IMR-90 (cell line): Measurements from ENCODE around the gene LUC7L. TPM values are rescaled to one million over a fixed set of nuclear protein-coding genes. Genes with fewer than 3 reads are reported as not detected.

Experiments used
- ATAC-seq: fragments of 200-7000 bp; cut with Tn5 transposase; 2 replicates; pipeline ENCODE4 v1.9.1; 2020; ENCODE audit warnings: low read depth, mild to moderate bottlenecking, moderate library complexity
- Bru-seq: library from RNA; stranded (reverse); fragments of 400-500 nt; gene quantifications from one replicate; lab custom pipeline; 2021; lab: Mats Ljungman, UMichigan
- BruChase-seq, 2 experiments: library from RNA; stranded (reverse); fragments of 400-500 nt; gene quantifications; one replicate each; lab custom pipeline; 2021; lab: Mats Ljungman, UMichigan
- BruUV-seq: library from RNA; stranded (reverse); fragments of 400-500 nt; replicated peaks from 2 replicates; lab custom pipeline; 2021; lab: Mats Ljungman, UMichigan
- CTCF ChIA-PET: fragments of 300-600 bp; formaldehyde crosslinking; extraction: SDS; loops from one replicate; lab custom pipeline; 2021; ENCODE audit warnings: antibody characterized with exemption; lab: Yijun Ruan, JAX
- POLR2A ChIA-PET: fragments of 300-600 bp; sonication (Branson Sonifier 250); formaldehyde crosslinking; loops from one replicate; lab custom pipeline; 2022; ENCODE audit warnings: antibody characterized with exemption; ENCODE audit not compliant: unreplicated experiment; lab: Charles Lee
- DNase-seq: peaks from one replicate; pipeline ENCODE4 v3.0.0; 2013
- H2AFZ ChIP-seq: replicated peaks from 2 replicates; pipeline ENCODE3; 2013; ENCODE audit warnings: low read length, mild to moderate bottlenecking; ENCODE audit not compliant: poor library complexity
- H2AK5ac ChIP-seq: 2 replicates; pipeline ENCODE4 v1.6.1; 2013; ENCODE audit warnings: low read depth, low read length, inconsistent platforms
- H2AK9ac ChIP-seq: replicated peaks from 2 replicates; pipeline ENCODE3; 2013; ENCODE audit warnings: mild to moderate bottlenecking, low read depth, low read length, moderate library complexity; ENCODE audit not compliant: poor library complexity
- H2BK120ac ChIP-seq: 2 replicates; pipeline ENCODE4 v1.6.1; 2013; ENCODE audit warnings: low read depth, low read length, inconsistent platforms
- H2BK15ac ChIP-seq: 3 replicates; pipeline ENCODE4 v1.6.1; 2013; ENCODE audit warnings: low read depth, low read length, inconsistent platforms
- H2BK20ac ChIP-seq: 2 replicates; pipeline ENCODE4 v1.6.1; 2013; ENCODE audit warnings: low read depth, mild to moderate bottlenecking, inconsistent platforms, low read length, moderate library complexity
- H2BK5ac ChIP-seq: 2 replicates; pipeline ENCODE4 v1.6.1; 2013; ENCODE audit warnings: mild to moderate bottlenecking, low read depth, low read length, inconsistent platforms; ENCODE audit not compliant: poor library complexity, severe bottlenecking
- H3K14ac ChIP-seq: replicated peaks from 2 replicates; pipeline ENCODE4 v1.6.1; 2013; ENCODE audit warnings: low read depth, low read length, inconsistent platforms
- H3K18ac ChIP-seq: 2 replicates; pipeline ENCODE4 v1.6.1; 2013; ENCODE audit warnings: low read depth, low read length, control low read depth
- H3K23ac ChIP-seq: 2 replicates; pipeline ENCODE4 v1.6.1; 2013; ENCODE audit warnings: low read depth, low read length, inconsistent platforms
- H3K27ac ChIP-seq: 2 replicates; pipeline ENCODE4 v1.5.1; 2013; ENCODE audit warnings: mild to moderate bottlenecking, control low read depth, low read length; ENCODE audit not compliant: insufficient read depth
- H3K27me3 ChIP-seq: 2 replicates; pipeline ENCODE4 v1.6.1; 2013; ENCODE audit warnings: low read length; ENCODE audit not compliant: control insufficient read depth, insufficient read depth
- H3K36me3 ChIP-seq: 2 replicates; pipeline ENCODE4 v1.6.1; 2013; ENCODE audit warnings: low read length, mixed read lengths; ENCODE audit not compliant: control insufficient read depth, insufficient read depth
- H3K4ac ChIP-seq: 2 replicates; pipeline ENCODE4 v1.6.1; 2013; ENCODE audit warnings: low read depth, low read length, inconsistent platforms
- H3K4me1 ChIP-seq: 2 replicates; pipeline ENCODE4 v1.6.1; 2013; ENCODE audit warnings: low read length, mixed read lengths; ENCODE audit not compliant: control insufficient read depth, insufficient read depth
- H3K4me2 ChIP-seq: 2 replicates; pipeline ENCODE4 v1.6.1; 2013; ENCODE audit warnings: low read depth, mild to moderate bottlenecking, control low read depth, low read length, moderate library complexity
- H3K4me3 ChIP-seq: 2 replicates; pipeline ENCODE4 v1.5.1; 2013; ENCODE audit warnings: low read depth, mild to moderate bottlenecking, control low read depth, low read length, moderate library complexity; ENCODE audit not compliant: insufficient read depth
- H3K56ac ChIP-seq: 2 replicates; pipeline ENCODE4 v1.6.1; 2013; ENCODE audit warnings: low read length, inconsistent platforms; ENCODE audit not compliant: insufficient read depth; ENCODE audit errors: extremely low read depth
- H3K79me1 ChIP-seq, 2 experiments: 2 replicates each; pipeline ENCODE4 v1.6.1; 2013; ENCODE audit warnings: low read length in 2 of 2, inconsistent platforms in 1 of 2, low read depth in 1 of 2
- H3K9ac ChIP-seq: 2 replicates; pipeline ENCODE4 v1.6.1; 2013; ENCODE audit warnings: low read depth, low read length, control low read depth
- H3K9me1 ChIP-seq: 2 replicates; pipeline ENCODE4 v1.6.1; 2013; ENCODE audit warnings: low read length, inconsistent platforms; ENCODE audit not compliant: insufficient read depth
- H3K9me3 ChIP-seq: 2 replicates; pipeline ENCODE4 v1.6.1; 2013; ENCODE audit warnings: low read length; ENCODE audit not compliant: control insufficient read depth, insufficient read depth
- H4K20me1 ChIP-seq: 2 replicates; pipeline ENCODE4 v1.6.1; 2013; ENCODE audit warnings: low read length, inconsistent platforms; ENCODE audit not compliant: insufficient read depth
- H4K5ac ChIP-seq: 2 replicates; pipeline ENCODE4 v1.6.1; 2013; ENCODE audit warnings: mild to moderate bottlenecking, low read depth, low read length, control low read depth
- H4K8ac ChIP-seq, 2 experiments: 2 replicates each; pipeline ENCODE4 v1.6.1; 2013; ENCODE audit warnings: low read depth in 2 of 2, low read length in 2 of 2, control low read depth in 1 of 2, inconsistent platforms in 1 of 2
- H4K91ac ChIP-seq: 2 replicates; pipeline ENCODE4 v1.6.1; 2013; ENCODE audit warnings: low read depth, low read length, inconsistent platforms; ENCODE audit not compliant: insufficient read depth
- CHD1 ChIP-seq: IDR thresholded peaks from 2 replicates; pipeline ENCODE4 v1.6.1; 2012; ENCODE audit warnings: low read depth, low read length, improper control_type of control experiment
- MAFK ChIP-seq: IDR thresholded peaks from 2 replicates; pipeline ENCODE4 v1.6.1; 2012; ENCODE audit warnings: low read depth, low read length, improper control_type of control experiment
- MAZ ChIP-seq: IDR thresholded peaks from 2 replicates; pipeline ENCODE4 v1.6.1; 2012; ENCODE audit warnings: low read depth, mild to moderate bottlenecking, low read length, improper control_type of control experiment, moderate library complexity, borderline replicate concordance
- MXI1 ChIP-seq: IDR thresholded peaks from 2 replicates; pipeline ENCODE4 v1.6.1; 2012; ENCODE audit warnings: low read depth, mild to moderate bottlenecking, low read length, moderate library complexity, borderline replicate concordance
- NFE2L2 ChIP-seq: fragments of 150-350 bp; IDR thresholded peaks from 2 replicates; pipeline ENCODE4 v1.6.1; 2016; ENCODE audit warnings: low read depth, mild to moderate bottlenecking, low read length
- POLR2A ChIP-seq: IDR thresholded peaks from 2 replicates; pipeline ENCODE4 v1.6.1; 2012; ENCODE audit warnings: mild to moderate bottlenecking, low read depth, low read length
- SMC3 ChIP-seq: fragments of 150-350 bp; IDR thresholded peaks from 2 replicates; pipeline ENCODE4 v1.6.1; 2016; ENCODE audit warnings: low read depth, mild to moderate bottlenecking, antibody characterized with exemption, low read length, moderate library complexity
- WGBS, 2 experiments: methylation state at CpG; one replicate each; pipeline versions ENCODE4 v1.1.5 to v1.1.7; 2013; ENCODE audit warnings: missing lambda C conversion rate in 2 of 2; ENCODE audit not compliant: insufficient read length in 1 of 2; ENCODE audit errors: extremely low coverage in 2 of 2; 5-methylcytosine and 5-hydroxymethylcytosine counted together
- dilution Hi-C: fragments of 300-500 bp; cut with HindIII; formaldehyde crosslinking; loops from one replicate; pipeline ENCODE4 v1.14.3; 2018; ENCODE audit warnings: low sequenced_read_pairs; ENCODE audit not compliant: unreplicated experiment
- in situ Hi-C: fragments of 300-500 bp; cut with MboI; formaldehyde crosslinking; loops from 3 replicates; pipeline ENCODE4 v1.14.3; 2019; ENCODE audit warnings: low sequenced_read_pairs, inconsistent platforms, mixed read lengths
- intact Hi-C: fragments of 100-400 bp; cut with micrococcal nuclease; formaldehyde crosslinking; loops from 2 replicates; pipeline ENCODE4 v1.10.0; 2022
- long read RNA-seq: library from polyadenylated mRNA; unstranded; transcript quantifications from one replicate; pipeline ENCODE4 v2.0.0, GENCODE V29; 2021; ENCODE audit not compliant: unreplicated experiment
- polyA plus RNA-seq, 3 experiments: library from polyadenylated mRNA; depleted of rRNA; stranded (reverse); fragments of >200 nt; gene quantifications; 2 replicates each; pipeline ENCODE4 v1.2.3, GENCODE V29; 2012; ENCODE audit warnings: low replicate concordance in 1 of 3
- total RNA-seq: library from RNA; depleted of rRNA; stranded (reverse); fragments of >200 nt; gene quantifications from 2 replicates; pipeline ENCODE4 v1.2.3, GENCODE V29; 2012; rRNA removed
- TF ChIP-seq, protein P1 (sequence below): fragments of 150-350 bp; IDR thresholded peaks from 2 replicates; pipeline ENCODE4 v1.6.1; 2017; ENCODE audit warnings: mild to moderate bottlenecking, antibody characterized with exemption, low read length, low read depth

The LUC7L gene, protein sequence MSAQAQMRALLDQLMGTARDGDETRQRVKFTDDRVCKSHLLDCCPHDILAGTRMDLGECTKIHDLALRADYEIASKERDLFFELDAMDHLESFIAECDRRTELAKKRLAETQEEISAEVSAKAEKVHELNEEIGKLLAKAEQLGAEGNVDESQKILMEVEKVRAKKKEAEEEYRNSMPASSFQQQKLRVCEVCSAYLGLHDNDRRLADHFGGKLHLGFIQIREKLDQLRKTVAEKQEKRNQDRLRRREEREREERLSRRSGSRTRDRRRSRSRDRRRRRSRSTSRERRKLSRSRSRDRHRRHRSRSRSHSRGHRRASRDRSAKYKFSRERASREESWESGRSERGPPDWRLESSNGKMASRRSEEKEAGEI
- total RNA-seq = 21.5 and 33.3 TPM in 2 replicates
- 52.8 and 55.6 TPM in 2 replicates for polyA plus RNA-seq (2012; rRNA removed)
- polyA plus RNA-seq (2012; cell fraction: cytosol; rRNA removed) = 31.3 and 67.0 TPM in 2 replicates
- polyA plus RNA-seq (2012; cell fraction: nucleus; rRNA removed; ENCODE audit: low replicate concordance) = 330 and 479 TPM in 2 replicates
- Bru-seq, nascent RNA = percentile 90 among the genes with signal in this experiment
- BruChase-seq, experiment 1, labeled RNA remaining after a 6-hour chase = percentile 97 among the genes with signal in this experiment
- BruChase-seq, experiment 2, labeled RNA remaining after a 2-hour chase = percentile 94 among the genes with signal in this experiment
- long read RNA-seq, transcript LUC7L-201 (10 exons, 1,456 nt) = major isoform, 12 of 52 reads
- long read RNA-seq, transcript LUC7L-204 (10 exons, 1,504 nt) = minor isoform, 5 of 52 reads
- long read RNA-seq, partial matches to known transcripts = 11 of 52 reads
- long read RNA-seq, other reads (novel, unspliced or antisense) = 17 of 52 reads

DNA sequence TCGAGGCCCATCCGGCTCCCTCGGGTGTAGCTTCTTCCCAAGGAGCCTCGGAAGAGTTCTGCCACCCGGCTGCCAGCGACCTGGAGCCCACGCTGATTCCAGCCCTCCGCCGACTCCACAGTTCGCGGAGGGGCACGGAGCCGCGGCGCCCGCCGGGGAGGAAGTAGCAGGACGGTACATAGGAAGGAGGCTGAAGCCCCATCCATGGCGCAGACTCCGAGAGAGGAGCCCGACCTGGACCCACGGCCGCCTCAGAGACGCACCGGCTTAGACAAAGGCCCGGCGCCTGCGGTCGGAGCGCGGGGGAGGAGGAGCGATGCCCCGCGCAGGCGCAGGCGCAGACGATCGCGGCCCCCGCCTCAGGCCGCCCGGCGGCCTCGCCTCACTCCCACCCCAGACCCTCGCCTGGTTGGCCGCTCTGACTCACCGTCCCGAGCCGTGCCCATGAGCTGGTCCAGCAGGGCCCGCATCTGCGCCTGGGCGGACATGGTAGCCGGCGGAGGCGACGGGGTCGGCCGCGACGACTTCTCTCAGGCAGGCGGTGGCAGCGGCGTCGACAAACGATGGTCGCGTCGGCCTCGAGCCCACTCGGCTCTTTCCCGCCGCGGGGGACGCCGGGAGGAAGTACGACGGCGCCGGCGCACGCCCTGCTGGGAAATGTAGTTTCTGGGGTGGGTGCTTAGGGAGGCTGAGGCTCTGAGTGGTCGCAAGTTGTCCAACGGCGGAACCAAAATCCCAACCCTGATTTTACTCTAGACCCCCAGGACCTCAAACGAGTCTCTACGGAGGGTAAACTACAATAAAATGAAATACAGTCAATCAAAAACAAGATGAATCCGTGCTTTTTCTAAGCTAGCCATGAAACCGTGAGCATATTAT, at the start of gene LUC7L:
Gene LUC7L, minus strand, starts transcription at position 598 of the 879 bp plus-strand sequence. Its CDS starts 110 bp downstream, at position 488.
- peak within 1 kb of the TSS; percentile 95 for H2AK5ac ChIP-seq
- H4K5ac ChIP-seq = peak within 1 kb of the TSS; percentile 97
- H3K4ac ChIP-seq = peak within 1 kb of the TSS; percentile 100
- peak within 1 kb of the TSS; percentile 87 for H3K4me3 ChIP-seq
- H4K8ac ChIP-seq = peak within 1 kb of the TSS; percentile 48 to 99
- no peaks in the 10 kb centered on the region for H3K4me1 ChIP-seq
- peak within 1 kb of the TSS; percentile 100 for H3K14ac ChIP-seq
- H2BK120ac ChIP-seq = peak within 1 kb of the TSS; percentile 84
- DNase-seq (peak; percentile 80), ATAC-seq (peak; percentile 97)
- peak within 1 kb of the TSS; percentile 99 for H2BK5ac ChIP-seq
- H2AK9ac ChIP-seq = peak within 1 kb of the TSS; percentile 99
- H2BK20ac ChIP-seq = no peak within 1 kb of the TSS
- peak within 1 kb of the TSS; percentile 95 for H3K23ac ChIP-seq
- in situ Hi-C loops (no loop called here), intact Hi-C loops (no loop called here), dilution Hi-C loops (no loop called here)
- 1% methylated on average over 14 of the region's 88 CpGs; no CpG with 5 or more reads in 1 of the 2 experiments for WGBS, 2 experiments
- peak within 1 kb of the TSS; percentile 87 for H3K18ac ChIP-seq
- H3K27me3 ChIP-seq = no peaks in the 10 kb centered on the region
- H2AFZ ChIP-seq = peak within 1 kb of the TSS; percentile 100
- H3K4me2 ChIP-seq = peak within 1 kb of the TSS; percentile 93
- peak within 1 kb of the TSS; percentile 97 for H3K9ac ChIP-seq
- peak within 1 kb of the TSS; percentile 97 for H3K27ac ChIP-seq
- TF ChIP-seq SMC3 (no peak), POLR2A (peak; percentile 96), MAZ (peak; percentile 88), MXI1 (peak; percentile 62; the same call in 1 of the 2 replicates), MAFK (no peak), CHD1 (no peak), NFE2L2 (no peak)
- TF ChIP-seq, protein P1, sequence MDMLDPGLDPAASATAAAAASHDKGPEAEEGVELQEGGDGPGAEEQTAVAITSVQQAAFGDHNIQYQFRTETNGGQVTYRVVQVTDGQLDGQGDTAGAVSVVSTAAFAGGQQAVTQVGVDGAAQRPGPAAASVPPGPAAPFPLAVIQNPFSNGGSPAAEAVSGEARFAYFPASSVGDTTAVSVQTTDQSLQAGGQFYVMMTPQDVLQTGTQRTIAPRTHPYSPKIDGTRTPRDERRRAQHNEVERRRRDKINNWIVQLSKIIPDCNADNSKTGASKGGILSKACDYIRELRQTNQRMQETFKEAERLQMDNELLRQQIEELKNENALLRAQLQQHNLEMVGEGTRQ = 0 out of 2 replicates have a peak, but pooled peaks have one; percentile 27
- H3K36me3 ChIP-seq = peaks cover 17% of the 10 kb centered on the region
- peaks cover 9% of the 10 kb centered on the region; the same call in 1 of the 2 replicates for H3K9me1 ChIP-seq
- POLR2A ChIA-PET = interaction anchor here (0.6 kb wide), 1 partner anchor 172 kb away, joined by 3 read pairs; no protein-coding TSS in a partner anchor
- peak within 1 kb of the TSS; percentile 94 for H3K56ac ChIP-seq
- peak within 1 kb of the TSS; percentile 97 for H4K91ac ChIP-seq
- H3K79me1 ChIP-seq = peaks cover 10 to 43% of the 10 kb centered on the region in 2 experiments; a peak in 3 of 4 replicates
- peaks cover 43% of the 10 kb centered on the region for H4K20me1 ChIP-seq
- BruUV-seq = no TSS peak
- CTCF ChIA-PET = interaction anchor here (1.2 kb wide), 1 partner anchor 133 kb away, joined by 4 read pairs; no protein-coding TSS in a partner anchor
- no peaks in the 10 kb centered on the region for H3K9me3 ChIP-seq
- H2BK15ac ChIP-seq = no peak within 1 kb of the TSS; the same call in 2 of the 3 replicates
